Activated naive CD8-positive, alpha-beta T cell treated with anti-CD3 and anti-CD28 coated beads for 36 hours (primary cell): ENCODE data around the gene RHOU. TPM values are rescaled to one million over a fixed set of nuclear protein-coding genes. Genes with fewer than 3 reads are reported as not detected.
A peak's percentile ranks its signal among the peaks of the same experiment; 100 is the strongest.
"Not testable (repeated sequence)": the region's sequence is repeated elsewhere in the genome, so short reads cannot be mapped to it uniquely, and the experiment has no call there.

Experiments
- DNase-seq: peaks from one replicate; pipeline ENCODE4 v3.0.0; 2021
- H3K27ac Mint-ChIP-seq: one replicate; pipeline ENCODE4 v1.8.0; 2022; ENCODE audit warnings: mild to moderate bottlenecking, moderate library complexity, mixed read lengths
- H3K27me3 Mint-ChIP-seq: one replicate; pipeline ENCODE4 v1.8.0; 2022; ENCODE audit warnings: mild to moderate bottlenecking, mixed read lengths
- H3K36me3 Mint-ChIP-seq: one replicate; pipeline ENCODE4 v1.8.0; 2021; ENCODE audit warnings: mild to moderate bottlenecking, mixed read lengths
- H3K4me1 Mint-ChIP-seq: one replicate; pipeline ENCODE4 v1.8.0; 2021; ENCODE audit warnings: mixed read lengths
- H3K4me3 Mint-ChIP-seq: one replicate; pipeline ENCODE4 v1.8.0; 2022; ENCODE audit warnings: mild to moderate bottlenecking, moderate library complexity, mixed read lengths
- H3K9me3 Mint-ChIP-seq: one replicate; pipeline ENCODE4 v1.8.0; 2022; ENCODE audit warnings: mixed read lengths
- total RNA-seq, 2 experiments: library from RNA; stranded (reverse); gene quantifications; one replicate each; pipeline ENCODE4 v1.2.3, GENCODE V29; 2021

The RHOU gene
- total RNA-seq: 1 to 10 TPM; 1.0 to 1.3 TPM

DNA sequence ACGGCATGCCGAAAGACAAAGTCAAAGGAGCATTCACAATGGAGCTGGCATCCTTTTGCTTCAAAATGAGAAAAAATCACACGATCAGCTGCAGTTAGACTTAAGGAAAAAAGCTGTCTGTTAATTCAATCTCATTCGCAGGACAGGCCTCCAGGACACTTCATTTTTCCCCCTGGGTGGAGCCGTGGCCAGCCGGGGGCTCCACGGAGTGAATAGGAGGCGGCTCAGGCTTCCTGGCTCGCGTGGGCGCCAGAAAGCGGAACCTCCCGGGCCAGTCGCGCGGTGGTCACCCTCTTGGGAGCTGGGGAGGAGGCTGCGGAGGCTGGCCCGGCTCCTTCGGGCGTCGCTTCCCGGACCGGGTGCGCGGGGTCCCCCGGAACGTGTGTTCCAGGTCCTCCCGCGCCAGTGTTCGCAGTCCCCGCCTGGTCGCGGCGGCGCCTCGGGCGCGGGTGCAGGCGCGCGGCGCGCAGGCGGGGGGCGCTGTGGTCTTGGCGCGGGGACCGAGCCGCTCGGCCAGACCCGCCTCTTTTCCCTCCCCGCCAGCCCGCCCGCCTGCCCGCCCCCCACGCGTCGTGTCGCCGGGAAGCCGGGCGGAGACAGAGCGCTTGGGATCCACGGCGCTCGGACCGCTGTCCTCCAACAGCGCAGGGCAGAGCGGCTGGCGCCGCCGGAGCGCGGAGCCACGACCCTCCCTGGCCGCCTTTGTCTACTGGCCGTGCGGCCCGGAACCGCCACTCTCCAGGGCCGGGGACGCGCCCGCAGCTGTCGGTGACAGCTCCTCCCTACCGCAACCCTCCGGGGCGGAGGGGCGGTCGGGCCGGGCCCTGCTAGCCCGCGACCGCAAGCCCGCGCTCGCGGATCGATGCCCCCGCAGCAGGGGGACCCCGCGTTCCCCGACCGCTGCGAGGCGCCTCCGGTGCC, at the start of gene RHOU:
RHOU (plus strand) TSS at position 599 of the 921 bp plus-strand sequence; CDS start at position 863, 264 bp downstream.
- Mint-ChIP-seq H3K27ac (no peak within 1 kb of the TSS), H3K9me3 (no peaks in the 10 kb centered on the region), H3K27me3 (peaks cover 28% of the 10 kb centered on the region), H3K4me3 (peak within 1 kb of the TSS; percentile 76), H3K36me3 (no peaks in the 10 kb centered on the region), H3K4me1 (peaks cover 6% of the 10 kb centered on the region)
- DNase-seq: peak; percentile 75

DNA sequence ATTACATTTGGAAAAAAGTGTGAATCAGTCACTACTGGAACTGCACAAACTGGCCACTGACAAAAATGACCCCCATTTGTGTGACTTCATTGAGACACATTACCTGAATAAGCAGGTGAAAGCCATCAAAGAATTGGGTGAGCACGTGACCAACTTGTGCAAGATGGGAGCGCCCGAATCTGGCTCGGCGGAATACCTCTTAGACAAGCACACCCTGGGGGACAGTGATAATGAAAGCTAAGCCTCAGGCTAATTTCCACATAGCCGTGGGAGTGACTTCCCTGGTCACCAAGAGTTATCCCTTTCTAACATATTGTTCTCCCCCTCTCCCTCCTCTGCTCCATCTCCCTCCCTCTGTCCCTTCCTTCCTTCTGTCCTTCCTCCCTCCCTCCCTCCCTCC, 47.7 kb upstream of the RHOU start:
- H3K4me1 Mint-ChIP-seq: no peaks in the 10 kb centered on the region
- no peaks in the 10 kb centered on the region for H3K9me3 Mint-ChIP-seq
- no peak overlapping the region for H3K27ac Mint-ChIP-seq
- H3K27me3 Mint-ChIP-seq: peaks cover 3% of the 10 kb centered on the region
- H3K36me3 Mint-ChIP-seq: no peaks in the 10 kb centered on the region
- DNase-seq: no peak
- H3K4me3 Mint-ChIP-seq: no peak overlapping the region

DNA sequence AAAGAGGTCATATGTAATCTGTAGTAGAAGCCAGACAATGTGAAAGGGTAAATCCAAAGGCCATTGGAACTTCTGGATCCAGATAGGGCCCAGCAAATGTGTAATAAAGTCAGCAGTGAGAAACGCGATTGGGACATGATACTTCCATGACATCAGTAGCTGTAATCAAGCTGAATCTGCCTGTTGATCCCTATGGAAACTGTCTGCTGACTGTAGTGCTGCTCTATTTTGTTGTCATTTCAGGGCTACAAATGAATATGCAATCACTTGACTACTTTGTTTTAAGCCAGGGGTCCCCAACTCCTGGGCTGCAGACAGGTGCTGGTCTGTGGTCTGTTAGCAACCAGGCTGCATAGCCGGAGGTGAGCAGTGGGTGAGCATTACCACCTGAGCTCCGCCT, 46.0 kb upstream of the RHOU start:
- no peak for DNase-seq
- Mint-ChIP-seq H3K4me3 (no peak overlapping the region), H3K36me3 (no peaks in the 10 kb centered on the region), H3K27me3 (no peaks in the 10 kb centered on the region), H3K4me1 (no peaks in the 10 kb centered on the region), H3K27ac (no peak overlapping the region), H3K9me3 (no peaks in the 10 kb centered on the region)

DNA sequence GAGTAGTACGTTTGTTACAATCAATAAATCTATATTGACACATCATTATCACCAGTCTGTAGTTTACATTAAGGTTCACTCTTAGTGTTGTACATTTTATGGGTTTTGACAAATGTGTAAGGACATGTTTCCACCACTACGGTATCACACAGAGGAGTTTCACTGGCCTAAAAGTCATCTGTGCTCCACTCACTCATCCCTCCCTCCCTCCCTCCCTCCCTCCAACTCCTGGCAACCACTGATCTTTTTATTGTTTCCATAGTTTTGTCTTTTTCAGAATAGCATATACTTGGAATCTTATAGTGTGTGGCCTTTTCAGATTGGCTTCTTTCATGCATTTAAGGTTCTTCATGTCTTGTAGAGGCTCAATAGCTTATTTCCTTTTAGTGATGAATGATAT, 44.1 kb upstream of the RHOU start:
- Mint-ChIP-seq H3K4me3 (no peak overlapping the region), H3K27ac (no peak overlapping the region), H3K4me1 (peaks cover 9% of the 10 kb centered on the region), H3K9me3 (no peaks in the 10 kb centered on the region), H3K27me3 (no peaks in the 10 kb centered on the region), H3K36me3 (no peaks in the 10 kb centered on the region)
- no peak for DNase-seq

DNA sequence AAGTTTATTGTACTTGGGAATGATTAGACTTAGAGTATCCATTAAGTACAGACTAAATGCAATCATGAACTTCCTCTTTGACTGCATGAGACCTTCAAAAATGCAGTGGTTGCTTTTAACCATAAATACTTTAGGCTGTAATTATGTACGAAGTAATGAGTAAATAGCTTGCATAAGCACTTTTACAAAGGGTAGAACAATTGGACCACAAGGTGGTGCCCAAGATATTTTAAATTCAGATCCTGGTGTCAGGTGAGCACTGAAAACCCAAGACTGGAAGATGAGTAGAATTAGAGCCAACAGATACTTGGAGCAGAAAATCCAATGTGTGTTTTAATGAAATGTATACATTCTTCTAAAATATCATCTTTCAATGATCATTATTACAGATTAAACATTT, 43.4 kb upstream of the RHOU start:
- no peak for DNase-seq
- H3K4me3 Mint-ChIP-seq: no peak overlapping the region
- H3K9me3 Mint-ChIP-seq: no peaks in the 10 kb centered on the region
- no peaks in the 10 kb centered on the region for H3K36me3 Mint-ChIP-seq
- peaks cover 9% of the 10 kb centered on the region for H3K4me1 Mint-ChIP-seq
- H3K27ac Mint-ChIP-seq: no peak overlapping the region
- no peaks in the 10 kb centered on the region for H3K27me3 Mint-ChIP-seq

DNA sequence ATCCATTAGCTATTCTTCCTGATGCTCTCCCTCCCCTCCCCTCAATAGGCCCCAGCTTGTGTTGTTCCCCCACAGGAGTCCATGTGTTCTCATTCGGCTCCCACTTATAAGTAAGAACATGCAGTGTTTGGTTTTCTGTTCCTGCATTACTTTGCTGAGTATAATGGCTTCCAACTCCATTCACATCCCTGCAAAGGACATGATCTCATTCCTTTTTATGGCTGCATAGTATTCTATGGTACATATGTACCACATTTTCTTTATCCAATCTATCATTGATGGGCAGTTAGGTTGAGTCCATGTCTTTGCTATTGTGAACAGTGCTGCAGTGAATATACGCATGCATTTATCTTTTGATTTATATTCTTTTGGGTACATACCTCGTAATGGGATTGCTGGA, 40.8 kb upstream of the RHOU start:
- not testable (repeated sequence) for H3K4me1 Mint-ChIP-seq, H3K9me3 Mint-ChIP-seq, H3K36me3 Mint-ChIP-seq, H3K27me3 Mint-ChIP-seq, DNase-seq, H3K27ac Mint-ChIP-seq, H3K4me3 Mint-ChIP-seq

DNA sequence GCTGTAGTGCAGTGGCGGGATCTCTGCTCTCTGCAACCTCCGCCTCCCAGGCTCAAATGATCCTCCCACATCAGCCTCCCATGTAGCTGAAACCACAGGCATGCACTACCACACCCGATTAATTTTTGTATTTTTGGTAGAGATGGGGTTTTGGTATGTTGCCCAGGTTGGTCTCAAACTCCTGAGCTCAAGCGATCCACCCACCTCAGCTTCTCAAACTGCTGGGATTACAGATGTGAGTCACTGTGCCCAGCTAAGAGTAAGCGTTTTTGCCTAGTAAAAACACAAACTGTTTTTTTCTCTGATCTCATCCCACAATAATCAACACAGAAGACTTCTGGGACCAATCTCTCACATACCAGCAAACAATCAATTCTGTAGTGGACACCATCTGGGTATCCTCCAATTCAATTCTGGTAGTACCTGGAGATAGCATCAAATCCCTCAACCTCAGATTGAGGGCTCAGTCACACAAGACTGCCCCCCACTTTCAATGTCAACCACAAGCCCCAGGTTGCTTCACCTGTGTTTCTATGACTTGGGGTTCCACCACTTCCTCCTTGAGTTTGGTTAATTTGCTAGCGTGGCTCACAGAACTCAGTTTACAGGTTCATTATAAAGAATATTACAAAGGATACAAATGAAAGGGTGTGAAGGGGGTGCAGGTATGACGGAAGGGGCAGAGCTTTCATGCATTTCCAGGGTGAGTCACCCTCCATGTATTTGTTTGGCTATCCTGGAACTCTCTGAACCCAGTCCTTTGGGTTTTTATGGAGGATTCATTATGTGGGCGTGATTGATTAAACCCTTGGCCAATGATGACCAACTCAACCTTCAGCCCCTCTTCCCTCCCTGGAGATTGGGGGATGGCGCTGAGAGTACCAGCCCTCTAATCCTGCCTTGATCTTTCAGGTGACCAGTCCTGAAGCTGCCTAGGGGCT, 40.0 kb upstream of the RHOU start:
- DNase-seq: no peak
- Mint-ChIP-seq H3K4me1 (peaks cover 9% of the 10 kb centered on the region), H3K9me3 (no peaks in the 10 kb centered on the region), H3K27me3 (no peaks in the 10 kb centered on the region), H3K4me3 (no peak overlapping the region), H3K27ac (no peak overlapping the region), H3K36me3 (no peaks in the 10 kb centered on the region)

DNA sequence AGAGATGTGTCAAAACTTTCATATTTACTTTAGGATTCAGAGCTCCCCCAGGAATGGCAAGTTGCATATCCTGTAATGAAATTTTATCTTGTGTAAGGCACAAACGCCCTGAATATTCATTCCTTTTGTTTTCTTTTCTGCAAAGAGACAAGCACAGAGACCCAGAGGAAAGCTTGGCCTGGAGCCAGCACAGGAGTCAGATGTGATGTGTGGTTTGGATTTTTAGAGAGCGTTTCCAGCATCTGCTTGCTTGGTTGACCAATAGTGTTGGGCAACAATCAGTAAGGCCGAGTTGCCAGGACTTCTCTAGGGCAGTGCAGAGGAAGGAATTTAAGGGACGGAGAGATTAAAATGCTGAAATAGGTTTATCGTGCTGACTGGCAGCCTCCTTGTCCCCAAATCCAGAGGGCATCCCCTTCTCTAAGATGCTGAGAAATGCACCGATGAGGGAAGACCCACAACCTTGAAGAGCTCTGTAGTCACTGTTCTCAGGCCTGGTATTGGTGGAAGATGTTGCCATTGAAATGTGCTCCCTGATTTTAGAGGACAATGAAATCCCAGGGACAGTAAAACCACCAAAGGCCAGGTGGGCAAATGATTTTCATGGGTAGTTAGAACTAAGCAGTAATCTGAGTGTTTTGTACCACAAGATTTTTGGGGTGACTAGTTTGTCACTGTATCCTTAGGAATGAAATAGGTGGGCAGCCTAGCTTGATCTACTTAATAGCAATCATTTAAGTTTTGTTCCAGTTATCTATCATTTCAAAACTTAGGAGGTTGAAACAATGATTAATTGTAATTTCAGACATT, 37.9 kb upstream of the RHOU start:
- no peaks in the 10 kb centered on the region for H3K36me3 Mint-ChIP-seq
- DNase-seq: no peak

DNA sequence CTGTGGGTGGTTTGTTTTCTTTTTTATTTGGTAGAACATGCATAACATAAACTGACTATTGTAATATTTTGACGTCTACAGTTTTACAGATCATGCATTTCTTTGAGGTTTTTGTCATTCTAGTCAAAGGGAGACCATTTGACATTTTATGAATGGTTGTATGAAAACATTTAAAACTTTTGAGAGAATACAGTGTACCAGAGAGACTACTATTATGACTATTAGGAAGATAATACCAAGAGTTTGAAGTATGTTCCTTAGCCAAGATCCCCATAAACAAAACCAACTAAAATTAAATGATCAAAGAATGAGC, 37.3 kb upstream of the RHOU start:
- Mint-ChIP-seq H3K4me1 (peaks cover 9% of the 10 kb centered on the region), H3K27ac (no peak overlapping the region), H3K27me3 (no peaks in the 10 kb centered on the region), H3K36me3 (no peaks in the 10 kb centered on the region), H3K4me3 (no peak overlapping the region), H3K9me3 (peaks cover 2% of the 10 kb centered on the region)
- DNase-seq: no peak

More for the DNA sequence above, 37.9 kb upstream of the RHOU start:
- H3K4me3 Mint-ChIP-seq: no peak overlapping the region
- H3K27me3 Mint-ChIP-seq: no peaks in the 10 kb centered on the region
- peaks cover 9% of the 10 kb centered on the region for H3K4me1 Mint-ChIP-seq
- H3K9me3 Mint-ChIP-seq: peaks cover 2% of the 10 kb centered on the region
- no peak overlapping the region for H3K27ac Mint-ChIP-seq

DNA sequence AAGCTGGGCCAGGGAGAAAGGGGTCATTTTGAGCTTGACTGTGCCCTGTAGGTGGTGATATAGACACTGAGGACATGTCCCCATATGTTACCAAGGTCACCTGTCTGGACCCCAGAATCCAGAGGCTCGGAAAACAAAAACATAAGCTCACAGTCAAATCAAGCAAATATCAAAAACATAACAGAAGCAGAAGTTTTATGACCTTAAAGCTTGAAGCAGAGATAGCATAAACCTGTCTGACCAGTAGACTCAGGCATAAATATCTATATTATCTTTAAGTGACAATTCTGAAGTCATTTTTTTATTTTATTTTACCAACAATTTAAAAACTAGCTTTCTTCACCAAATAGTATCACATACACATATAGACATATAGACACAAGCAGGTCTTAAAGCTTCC, 32.8 kb upstream of the RHOU start:
- Mint-ChIP-seq H3K4me1 (no peaks in the 10 kb centered on the region), H3K4me3 (no peak overlapping the region), H3K36me3 (no peaks in the 10 kb centered on the region), H3K27me3 (no peaks in the 10 kb centered on the region), H3K27ac (no peak overlapping the region), H3K9me3 (peaks cover 2% of the 10 kb centered on the region)
- no peak for DNase-seq

DNA sequence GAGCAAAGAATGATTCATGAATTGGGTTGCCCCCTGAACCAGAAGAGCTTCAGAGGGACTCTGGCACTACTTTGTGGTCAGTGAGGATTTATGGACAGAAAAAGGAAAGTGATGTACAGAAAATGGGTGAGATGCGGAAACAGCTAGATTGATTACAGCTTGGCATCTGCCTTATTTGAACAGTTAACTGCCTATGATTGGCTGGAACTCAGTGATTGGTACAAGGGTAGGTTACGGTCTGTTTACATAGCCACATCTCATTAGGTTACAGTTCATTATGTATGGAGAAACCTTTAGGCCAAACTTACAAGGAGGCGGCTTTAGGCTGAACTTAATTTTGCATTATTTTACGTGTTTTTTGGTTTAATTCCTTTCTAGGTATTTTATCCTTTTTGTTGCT, 29.0 kb upstream of the RHOU start:
- H3K4me1 Mint-ChIP-seq: no peaks in the 10 kb centered on the region
- no peaks in the 10 kb centered on the region for H3K27me3 Mint-ChIP-seq
- H3K9me3 Mint-ChIP-seq: peaks cover 2% of the 10 kb centered on the region
- H3K27ac Mint-ChIP-seq: no peak overlapping the region
- no peak overlapping the region for H3K4me3 Mint-ChIP-seq
- no peak for DNase-seq
- H3K36me3 Mint-ChIP-seq: no peaks in the 10 kb centered on the region

DNA sequence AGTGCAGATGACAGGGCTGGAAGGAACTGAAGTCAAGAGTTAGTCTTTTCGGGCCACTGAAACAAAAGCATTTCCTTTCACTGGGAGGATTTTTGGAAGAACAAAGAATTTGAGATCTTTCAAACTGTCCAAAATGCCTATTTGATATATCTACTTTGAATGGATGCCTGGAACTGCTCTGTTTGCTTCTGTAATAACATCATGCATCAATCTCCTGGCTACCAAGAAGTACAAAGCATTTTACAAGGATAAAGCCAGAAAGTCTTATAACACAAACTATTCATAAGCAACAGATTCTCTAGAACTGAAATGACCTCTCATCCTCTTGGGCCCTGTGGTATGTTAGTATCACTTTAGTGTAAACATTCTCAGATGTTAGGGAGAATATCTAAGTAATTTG, 18.2 kb upstream of the RHOU start:
- Mint-ChIP-seq H3K36me3 (no peaks in the 10 kb centered on the region), H3K4me1 (no peaks in the 10 kb centered on the region), H3K27ac (no peak overlapping the region), H3K27me3 (no peaks in the 10 kb centered on the region), H3K9me3 (no peaks in the 10 kb centered on the region), H3K4me3 (no peak overlapping the region)
- DNase-seq: no peak

DNA sequence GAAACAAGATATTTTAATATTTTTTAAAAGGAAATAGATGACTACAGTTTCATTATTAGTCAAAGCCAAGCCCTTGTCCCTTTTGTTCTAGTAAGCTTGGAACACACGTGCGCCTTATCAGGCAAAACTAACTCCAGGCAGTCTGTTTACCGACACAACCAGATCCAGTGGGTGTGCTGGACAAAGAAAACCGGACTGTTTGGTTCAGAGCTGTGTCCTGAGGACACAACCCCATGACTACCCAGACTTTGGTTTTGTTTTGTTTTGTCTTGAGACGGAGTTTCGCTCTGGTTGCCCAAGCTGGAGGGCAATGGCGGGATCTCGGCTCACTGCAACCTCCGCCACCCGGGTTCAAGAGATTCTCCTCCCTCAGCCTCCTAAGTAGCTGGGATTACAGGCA, 13.9 kb upstream of the RHOU start:
- H3K4me3 Mint-ChIP-seq: no peak overlapping the region
- no peak for DNase-seq
- H3K4me1 Mint-ChIP-seq: no peaks in the 10 kb centered on the region
- H3K9me3 Mint-ChIP-seq: no peaks in the 10 kb centered on the region
- no peaks in the 10 kb centered on the region for H3K27me3 Mint-ChIP-seq
- no peaks in the 10 kb centered on the region for H3K36me3 Mint-ChIP-seq
- H3K27ac Mint-ChIP-seq: no peak overlapping the region

DNA sequence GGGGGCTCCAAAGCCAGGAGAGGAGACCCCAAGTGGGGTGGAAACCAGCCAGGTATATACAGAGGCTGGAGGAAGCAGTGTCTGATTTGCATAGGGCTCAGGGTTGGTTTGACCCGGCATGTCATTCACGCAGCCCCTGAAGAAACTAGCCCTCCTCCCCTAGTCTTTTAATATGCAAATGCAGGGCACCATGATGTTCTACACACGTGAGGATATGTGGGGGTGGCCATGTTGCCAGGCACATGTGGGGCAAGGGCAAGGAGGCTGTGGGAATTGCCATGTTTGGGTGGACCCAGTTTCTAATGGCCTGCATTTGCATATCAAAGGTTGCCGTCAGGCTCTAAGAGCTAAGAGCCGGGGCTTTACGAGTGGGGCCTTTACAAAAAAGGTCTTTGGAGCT, 12.0 kb upstream of the RHOU start:
- no peaks in the 10 kb centered on the region for H3K4me1 Mint-ChIP-seq
- H3K27ac Mint-ChIP-seq: no peak overlapping the region
- no peaks in the 10 kb centered on the region for H3K27me3 Mint-ChIP-seq
- DNase-seq: no peak
- no peak overlapping the region for H3K4me3 Mint-ChIP-seq
- H3K9me3 Mint-ChIP-seq: no peaks in the 10 kb centered on the region
- H3K36me3 Mint-ChIP-seq: no peaks in the 10 kb centered on the region

DNA sequence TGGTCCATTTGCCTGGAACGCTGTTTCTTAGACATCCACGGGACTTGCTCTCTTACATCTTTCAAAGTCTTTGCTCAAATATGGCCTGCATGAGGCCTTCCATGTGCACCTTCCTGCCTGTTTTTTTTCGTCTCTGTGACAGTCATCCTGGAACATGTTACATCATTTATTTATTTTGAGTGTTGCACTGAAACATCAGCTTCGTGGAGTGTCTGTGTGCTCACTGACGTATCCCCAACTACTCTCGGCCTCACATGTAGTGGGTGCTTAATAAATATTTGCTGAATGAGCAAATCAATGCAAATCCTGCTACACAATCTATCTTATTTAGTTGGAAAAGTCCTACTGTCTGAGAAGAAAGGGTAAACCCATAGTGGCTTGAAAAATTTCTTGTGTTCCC, 11.4 kb upstream of the RHOU start:
- no peak overlapping the region for H3K4me3 Mint-ChIP-seq
- H3K27me3 Mint-ChIP-seq: no peaks in the 10 kb centered on the region
- no peak for DNase-seq
- H3K9me3 Mint-ChIP-seq: no peaks in the 10 kb centered on the region
- H3K36me3 Mint-ChIP-seq: no peaks in the 10 kb centered on the region
- no peak overlapping the region for H3K27ac Mint-ChIP-seq
- H3K4me1 Mint-ChIP-seq: no peaks in the 10 kb centered on the region
